GM21447 (cell line): Measurements from ENCODE around the gene NPHS2.
A peak's percentile ranks its signal among the peaks of the same experiment; 100 is the strongest.
"Not testable (repeated sequence)": the region's sequence is repeated elsewhere in the genome, so short reads cannot be mapped to it uniquely, and the experiment has no call there.

ENCODE experiments used
- ATAC-seq: cut with Tn5 transposase; IDR thresholded peaks from one replicate; pipeline ENCODE4 v1.9.1; 2021; ENCODE audit not compliant: unreplicated experiment

NPHS2 gene

DNA sequence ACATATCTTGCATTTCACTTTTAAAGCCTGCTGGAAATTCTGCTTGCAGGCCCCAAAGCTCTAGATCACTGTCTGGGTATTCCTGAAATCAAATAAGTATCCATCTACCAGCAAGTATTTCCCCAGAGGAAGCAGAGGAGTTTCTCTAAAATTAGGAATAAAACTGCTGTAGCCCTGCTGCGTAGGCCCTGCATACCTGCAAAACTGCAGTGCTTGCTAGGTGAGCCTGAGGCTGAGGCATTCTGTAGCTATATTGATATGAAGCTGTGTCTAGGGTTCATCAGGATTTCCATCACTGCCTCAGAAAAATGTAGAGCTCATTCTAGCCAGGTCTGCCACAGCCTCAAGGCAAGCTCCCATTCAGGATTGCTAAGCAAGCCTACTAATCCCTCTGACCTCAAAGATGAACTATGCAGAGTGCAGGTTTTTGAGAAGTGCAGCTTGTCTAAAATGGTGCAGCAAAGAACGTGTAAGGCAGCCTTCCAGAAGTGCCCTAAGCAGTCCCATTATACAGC is 28.7 kb downstream of the NPHS2 start:
- no peak for ATAC-seq

DNA sequence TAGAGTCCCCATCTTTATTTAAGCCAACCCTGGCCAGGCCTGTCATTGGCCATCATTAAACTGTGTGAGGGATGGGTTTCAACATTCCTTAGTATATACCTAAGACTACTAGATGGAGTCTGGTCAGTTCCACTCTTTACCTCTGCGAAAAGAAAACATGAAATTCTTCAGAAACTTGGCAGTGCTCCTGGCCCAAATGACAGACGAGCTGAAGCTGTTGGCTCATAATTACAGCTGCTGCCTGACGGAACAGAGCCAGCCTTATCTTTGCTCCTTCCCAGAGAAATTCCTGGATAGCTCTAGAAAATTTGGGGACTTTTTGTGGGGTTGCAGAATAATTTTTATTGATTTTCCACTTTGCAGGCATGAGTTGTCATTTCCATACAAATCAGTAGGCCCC is 30.4 kb downstream of the NPHS2 start:
- ATAC-seq: no peak

DNA sequence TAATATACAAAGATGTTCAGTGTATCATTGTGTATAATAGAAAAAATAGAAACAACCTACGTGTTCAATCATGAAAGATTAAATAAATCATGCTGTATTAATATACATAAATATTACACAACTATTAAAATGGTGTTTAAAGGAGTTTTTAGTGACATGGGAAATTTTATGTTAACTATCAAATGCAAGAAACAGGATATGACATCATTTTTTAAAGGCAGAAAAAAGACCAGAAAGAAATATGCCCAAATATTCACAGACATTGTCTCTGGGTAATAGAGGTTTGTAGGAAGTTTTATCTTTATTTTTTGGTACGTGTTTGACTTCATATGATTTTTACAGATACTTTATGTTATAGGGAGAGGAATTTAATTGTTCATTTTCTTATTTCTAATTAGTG is 34.0 kb downstream of the NPHS2 start:
- no peak for ATAC-seq

DNA sequence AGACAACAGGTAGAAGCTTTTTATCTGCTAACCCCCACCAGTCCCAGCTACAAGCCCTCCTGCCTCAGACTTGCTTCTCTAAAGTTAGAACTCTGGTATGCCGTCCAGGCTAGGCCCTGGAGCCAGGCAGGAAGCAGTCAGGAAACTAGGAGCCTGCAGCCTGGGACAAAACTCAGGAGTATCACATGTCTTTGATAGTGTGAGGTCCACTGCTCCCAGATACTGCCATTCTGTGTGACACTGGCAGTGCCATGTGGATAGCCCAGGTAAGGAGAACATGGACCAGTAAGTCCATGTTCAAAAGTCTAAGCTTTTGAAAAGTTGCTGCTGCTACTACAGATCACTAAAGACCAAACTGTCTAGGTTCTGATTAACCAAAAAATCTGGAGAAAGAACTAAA is 45.4 kb downstream of the NPHS2 start:
- ATAC-seq: no peak

DNA sequence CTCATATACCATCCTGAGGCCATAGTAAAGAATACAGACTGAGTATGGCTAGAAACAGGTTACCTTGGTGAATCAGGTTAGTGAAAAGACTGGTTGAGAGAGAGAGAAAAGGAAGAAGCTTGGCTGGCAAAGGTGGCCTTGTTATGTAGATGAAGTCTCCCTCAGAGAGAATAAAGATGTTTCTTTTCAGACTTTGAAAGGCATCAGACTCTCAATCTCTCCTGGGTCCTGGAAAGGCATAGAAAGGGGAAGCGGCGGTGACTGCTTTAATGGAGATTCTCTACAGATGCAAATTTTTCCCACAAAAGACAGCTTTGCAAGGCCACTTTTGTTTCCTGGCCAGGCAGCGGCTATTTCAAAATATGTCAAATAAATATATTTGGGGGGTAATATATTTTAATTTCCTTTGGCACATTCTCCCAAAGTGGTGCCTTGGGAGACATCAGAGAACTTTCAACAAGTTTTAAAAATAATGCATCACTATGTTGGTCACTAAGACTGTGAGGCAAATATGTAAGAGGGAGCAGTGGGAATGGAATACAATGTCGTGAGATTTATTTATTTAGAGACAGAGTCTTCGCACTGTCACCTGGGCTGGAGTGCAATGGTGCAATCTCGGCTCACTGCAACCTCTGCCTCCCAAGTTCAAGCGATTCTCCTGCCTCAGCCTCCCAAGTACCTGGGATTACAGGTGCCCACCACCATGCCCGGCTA is 46.1 kb downstream of the NPHS2 start:
- ATAC-seq: no peak

DNA sequence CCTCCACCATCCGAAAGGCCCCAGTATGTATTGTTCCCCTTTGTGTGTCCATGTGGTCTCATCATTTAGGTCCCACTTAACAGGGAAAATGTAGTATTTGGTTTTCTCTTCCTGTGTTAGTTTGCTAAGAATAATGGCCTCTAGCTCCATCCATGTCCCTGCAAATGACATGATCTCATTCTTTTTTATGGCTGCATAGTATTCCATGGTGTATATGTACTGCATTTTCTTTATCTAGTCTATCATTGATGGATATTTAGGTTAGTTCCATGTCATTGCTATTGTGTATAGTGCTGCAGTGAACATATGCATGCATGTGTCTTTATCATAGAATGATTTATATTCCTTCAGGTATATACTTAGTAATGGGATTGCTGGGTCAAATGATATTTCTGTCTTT is 57.2 kb downstream of the NPHS2 start:
- ATAC-seq: not testable (repeated sequence)

DNA sequence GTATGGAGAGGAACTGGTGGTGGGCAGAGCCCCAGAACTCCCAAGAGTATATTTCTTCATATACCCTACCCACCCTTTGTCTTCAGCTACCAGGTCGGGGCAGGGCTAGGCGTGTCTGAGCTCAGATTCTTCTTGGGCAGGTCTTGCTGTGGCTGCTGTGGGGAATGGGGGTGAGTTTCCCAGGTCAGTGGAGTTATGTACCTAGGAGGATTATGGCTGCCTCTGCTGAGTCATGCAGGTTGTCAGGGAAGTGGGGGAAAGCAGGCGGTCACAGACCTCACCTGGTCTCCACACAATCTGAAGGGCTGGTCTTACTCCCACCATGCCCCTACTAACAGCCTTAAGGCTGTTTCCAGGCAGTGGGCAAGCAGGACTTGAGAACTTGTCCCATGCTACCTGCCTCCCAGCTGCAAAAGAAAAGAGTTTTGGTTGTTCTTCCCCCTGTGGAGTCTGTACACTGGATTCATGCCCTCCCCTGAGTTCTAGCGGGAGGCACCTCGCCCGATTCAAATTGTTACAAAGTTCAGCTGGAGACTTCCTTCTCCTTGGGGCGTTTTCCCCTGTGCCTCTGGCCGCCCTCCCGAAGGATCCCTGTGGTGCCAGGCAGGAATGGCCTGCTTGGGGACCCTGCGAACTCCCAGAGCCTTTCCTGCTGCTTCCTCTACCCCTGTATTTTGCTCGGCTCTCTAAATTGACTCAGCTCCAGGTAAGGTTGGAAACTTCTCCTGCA is 58.6 kb downstream of the NPHS2 start:
- no peak for ATAC-seq

DNA sequence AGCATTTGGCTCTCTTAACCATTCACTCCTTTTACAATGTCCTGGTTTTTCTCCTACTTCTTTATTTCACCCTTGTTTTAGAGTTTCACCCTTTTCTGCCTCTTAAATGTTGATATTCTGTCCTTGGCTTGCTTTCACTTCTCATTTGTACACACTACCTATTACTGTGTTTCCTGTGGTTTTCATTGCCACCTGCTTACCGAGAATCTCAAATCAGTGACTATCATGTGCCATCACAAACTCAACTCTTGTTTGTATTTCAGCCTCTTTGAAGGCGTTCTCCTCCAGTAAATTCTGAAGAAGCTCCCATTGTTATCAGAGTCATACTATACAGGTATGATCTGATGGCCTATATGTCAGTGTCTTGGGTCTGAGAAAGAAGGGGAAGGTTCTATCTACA is 65.7 kb downstream of the NPHS2 start:
- ATAC-seq: peak; percentile 87

DNA sequence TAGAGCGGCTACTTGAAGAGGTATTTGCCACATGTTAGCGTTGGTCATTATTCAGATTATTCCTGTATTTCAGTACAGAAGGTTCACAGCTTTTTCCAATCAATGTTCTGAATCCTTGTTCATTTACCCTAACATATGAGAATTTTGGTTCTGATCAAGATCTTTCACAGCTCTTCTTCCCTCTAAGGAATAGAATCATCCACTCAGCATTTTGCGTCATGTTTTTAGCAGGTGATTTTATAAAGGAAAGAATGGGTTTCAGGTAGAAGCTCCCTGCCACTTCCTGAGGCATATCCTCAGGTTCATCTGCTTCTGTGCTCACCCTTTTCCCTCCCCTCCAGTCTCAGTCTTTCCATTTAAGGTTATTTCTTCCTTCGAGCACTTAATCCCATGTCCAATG is 66.4 kb downstream of the NPHS2 start:
- no peak for ATAC-seq

DNA sequence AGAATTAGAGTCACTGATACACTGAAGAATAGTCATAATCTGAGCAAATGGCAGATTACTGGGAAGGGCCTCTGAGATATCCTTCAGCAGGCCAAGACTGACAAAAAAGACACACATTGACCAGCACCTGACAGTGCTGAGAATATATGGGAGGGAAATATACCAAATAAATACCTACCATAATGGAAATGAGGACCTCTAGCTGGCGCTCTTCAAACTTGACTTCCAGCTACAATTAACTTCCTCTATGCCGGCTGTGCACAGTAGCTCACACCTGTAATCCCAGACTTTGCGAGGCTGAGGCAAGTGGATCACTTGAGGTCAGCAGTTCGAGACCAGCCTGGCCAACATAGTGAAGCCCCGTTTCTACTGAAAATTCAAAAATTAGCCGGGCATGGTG is 69.5 kb downstream of the NPHS2 start:
- ATAC-seq: no peak
